IPS DF 6.9 (cell line): ENCODE measurements around the gene TTLL8.
A peak's percentile ranks its signal among the peaks of the same experiment; 100 is the strongest.
"Not testable (repeated sequence)": the region's sequence is repeated elsewhere in the genome, so short reads cannot be mapped to it uniquely, and the experiment has no call there.

Experiments used
- DNase-seq: peaks from one replicate; pipeline ENCODE4 v3.0.0-alpha.2; 2013; ENCODE audit warnings: low read depth, low spot score
- H3K27ac ChIP-seq: one replicate; pipeline ENCODE4 v1.5.1; 2013; ENCODE audit warnings: low read length, control low read depth
- H3K27me3 ChIP-seq: 2 replicates; pipeline ENCODE4 v1.6.1; 2013; ENCODE audit warnings: mild to moderate bottlenecking, low read length; ENCODE audit not compliant: control insufficient read depth, insufficient read depth
- H3K36me3 ChIP-seq: 2 replicates; pipeline ENCODE4 v1.6.1; 2013; ENCODE audit warnings: low read length; ENCODE audit not compliant: control insufficient read depth, insufficient read depth
- H3K4me1 ChIP-seq: 2 replicates; pipeline ENCODE4 v1.6.1; 2013; ENCODE audit warnings: low read length; ENCODE audit not compliant: control insufficient read depth, insufficient read depth
- H3K4me3 ChIP-seq: 2 replicates; pipeline ENCODE4 v1.5.1; 2013; ENCODE audit warnings: mild to moderate bottlenecking, low read length
- H3K9me3 ChIP-seq: 2 replicates; pipeline ENCODE4 v1.6.1; 2013; ENCODE audit warnings: low read length, inconsistent platforms; ENCODE audit not compliant: control insufficient read depth, insufficient read depth
- WGBS: extraction: QIAGEN DNeasy Blood & Tissue Kit; methylation state at CpG from one replicate; pipeline ENCODE4 v1.1.7; 2013; ENCODE audit warnings: mixed read lengths, missing lambda C conversion rate; ENCODE audit not compliant: insufficient read length, insufficient coverage; 5-methylcytosine and 5-hydroxymethylcytosine counted together

Gene TTLL8

DNA sequence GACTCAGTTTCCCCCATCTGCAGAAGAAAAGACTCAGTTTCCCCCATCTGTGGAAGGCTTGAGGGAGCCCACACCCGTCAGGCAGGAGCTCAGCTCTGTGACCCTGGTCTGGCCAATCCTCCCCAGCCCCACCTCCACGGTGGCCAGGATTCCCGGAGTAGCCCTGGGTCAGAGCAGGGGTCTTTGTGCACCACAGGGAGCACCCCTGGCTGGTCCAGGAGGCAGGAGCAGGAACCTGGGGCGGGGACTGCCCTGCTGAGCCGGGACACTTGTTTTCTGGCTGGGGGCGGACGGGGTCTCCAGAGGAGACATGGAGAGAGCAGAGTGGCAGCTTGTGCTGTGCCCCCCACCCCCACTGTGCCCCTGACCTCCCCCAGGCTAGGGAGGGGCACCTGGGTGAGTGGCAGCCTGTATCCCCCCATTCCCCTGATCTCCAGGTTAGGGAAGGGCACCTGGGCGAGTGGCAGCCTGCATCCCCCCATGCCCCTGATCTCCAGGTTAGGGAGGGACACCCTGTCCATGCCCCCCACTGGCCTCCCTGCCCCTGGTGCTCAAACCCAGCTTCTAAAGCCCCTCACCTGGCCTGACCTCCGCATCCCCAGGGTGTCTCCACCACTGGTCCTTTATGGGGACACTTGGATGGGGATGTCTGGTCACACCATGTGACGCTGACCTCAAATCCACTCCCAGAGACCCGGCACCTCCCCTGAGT lies 64.3 kb downstream of the TTLL8 start:
- no CpG with 5 or more reads among the region's 11 CpGs for WGBS
- no peaks in the 10 kb centered on the region; the same call in 1 of the 2 replicates for H3K4me1 ChIP-seq
- no peaks in the 10 kb centered on the region for H3K36me3 ChIP-seq
- H3K9me3 ChIP-seq, result no peaks in the 10 kb centered on the region
- no peak for DNase-seq
- H3K4me3 ChIP-seq, result no peak overlapping the region
- no peak overlapping the region for H3K27ac ChIP-seq
- no peaks in the 10 kb centered on the region for H3K27me3 ChIP-seq

DNA sequence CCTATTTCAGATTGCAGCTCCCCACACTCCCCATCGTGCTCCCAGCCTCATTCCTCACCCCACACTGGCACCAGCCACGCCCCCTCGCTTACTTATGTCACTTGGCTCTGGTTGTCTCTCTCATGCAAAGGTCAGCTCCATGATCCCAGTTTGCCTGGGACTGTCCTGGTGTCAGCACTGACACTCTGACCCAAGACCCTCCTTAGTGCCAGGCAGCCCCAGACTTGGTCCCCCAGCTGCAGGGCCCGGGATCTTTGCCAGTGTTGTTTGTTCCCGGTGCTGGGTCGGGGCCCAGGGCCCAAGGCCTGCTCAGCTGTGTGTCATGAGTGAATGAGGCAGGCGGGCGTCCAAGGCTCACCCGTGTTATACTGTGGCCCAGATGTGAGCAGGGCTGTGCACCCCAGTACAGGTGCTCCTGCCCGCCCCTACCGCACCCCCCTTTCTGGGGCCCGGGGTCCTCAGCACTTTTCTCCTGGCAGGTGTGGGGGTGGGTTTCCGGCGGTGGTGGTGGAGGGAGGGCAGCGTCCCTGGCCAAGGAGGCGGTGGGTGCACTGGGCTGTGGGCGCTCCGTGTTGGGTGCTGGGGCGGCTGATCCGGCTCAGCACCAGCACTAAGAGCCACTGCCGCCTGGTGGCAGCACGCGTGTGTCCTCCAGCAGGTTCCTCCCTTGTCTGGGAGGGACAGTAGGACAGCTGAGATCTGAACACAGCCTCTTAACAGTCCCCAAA lies 65.0 kb downstream of the TTLL8 start:
- Histone ChIP-seq H3K27ac (no peak overlapping the region), H3K27me3 (no peaks in the 10 kb centered on the region), H3K4me3 (no peak overlapping the region), H3K36me3 (no peaks in the 10 kb centered on the region), H3K9me3 (no peaks in the 10 kb centered on the region), H3K4me1 (no peaks in the 10 kb centered on the region)
- WGBS, result no CpG with 5 or more reads among the region's 23 CpGs
- no peak for DNase-seq

DNA sequence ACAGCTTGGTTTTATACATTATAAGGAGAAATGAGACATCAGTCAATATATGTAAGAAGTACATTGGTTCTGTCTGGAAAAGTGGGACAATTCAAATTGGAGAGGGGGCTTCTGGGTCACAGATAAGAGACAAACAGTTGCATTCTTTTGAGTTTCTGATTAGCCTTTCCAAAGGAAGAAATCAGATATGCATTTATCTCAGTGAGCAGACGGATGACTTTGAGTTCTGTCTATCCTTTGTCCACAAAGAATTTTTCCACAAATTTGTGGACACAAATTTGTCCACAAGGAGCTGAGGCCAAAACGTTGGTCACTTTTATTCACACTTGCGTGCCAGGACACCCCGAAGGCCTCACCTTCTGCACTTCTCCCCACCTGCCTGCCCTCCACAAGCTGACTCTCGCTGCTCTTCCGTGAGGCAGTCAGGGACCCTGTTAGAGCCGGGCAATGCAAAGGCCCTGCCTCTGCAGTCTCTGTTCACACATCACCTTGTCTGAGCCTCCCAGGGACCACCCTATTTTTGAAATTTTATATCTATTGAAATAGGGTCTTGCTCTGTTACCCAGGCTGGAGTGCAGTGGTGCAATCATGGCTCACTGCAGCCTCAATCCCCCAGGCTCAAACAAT lies 66.1 kb downstream of the TTLL8 start:
- Histone ChIP-seq H3K4me3 (no peak overlapping the region), H3K36me3 (no peaks in the 10 kb centered on the region), H3K4me1 (no peaks in the 10 kb centered on the region), H3K27ac (no peak overlapping the region), H3K9me3 (no peaks in the 10 kb centered on the region), H3K27me3 (no peaks in the 10 kb centered on the region)
- DNase-seq, result no peak
- WGBS, result no CpG with 5 or more reads among the region's 7 CpGs

DNA sequence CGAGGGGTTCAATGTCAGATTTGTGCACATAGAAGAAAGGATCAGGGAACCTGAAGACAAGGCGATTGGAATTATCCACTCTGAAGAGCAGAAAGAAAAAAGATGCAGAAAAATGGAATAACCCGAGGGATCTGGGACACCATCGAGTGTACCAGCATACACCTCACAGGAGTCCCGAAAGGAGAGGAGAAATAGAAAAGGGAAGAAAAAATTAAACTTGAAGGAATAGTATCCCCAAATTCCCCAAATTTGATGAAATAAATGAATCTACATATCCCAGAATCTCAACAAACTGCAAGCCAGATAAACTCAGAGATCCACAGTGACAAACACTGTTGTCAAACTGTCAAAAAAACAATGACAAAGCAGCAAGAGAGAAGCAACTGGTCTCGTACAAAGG lies 66.9 kb downstream of the TTLL8 start:
- no CpG with 5 or more reads among the region's 6 CpGs for WGBS
- Histone ChIP-seq H3K4me1 (no peaks in the 10 kb centered on the region), H3K4me3 (no peak overlapping the region), H3K27me3 (no peaks in the 10 kb centered on the region), H3K9me3 (no peaks in the 10 kb centered on the region), H3K36me3 (no peaks in the 10 kb centered on the region), H3K27ac (no peak overlapping the region)
- no peak for DNase-seq

DNA sequence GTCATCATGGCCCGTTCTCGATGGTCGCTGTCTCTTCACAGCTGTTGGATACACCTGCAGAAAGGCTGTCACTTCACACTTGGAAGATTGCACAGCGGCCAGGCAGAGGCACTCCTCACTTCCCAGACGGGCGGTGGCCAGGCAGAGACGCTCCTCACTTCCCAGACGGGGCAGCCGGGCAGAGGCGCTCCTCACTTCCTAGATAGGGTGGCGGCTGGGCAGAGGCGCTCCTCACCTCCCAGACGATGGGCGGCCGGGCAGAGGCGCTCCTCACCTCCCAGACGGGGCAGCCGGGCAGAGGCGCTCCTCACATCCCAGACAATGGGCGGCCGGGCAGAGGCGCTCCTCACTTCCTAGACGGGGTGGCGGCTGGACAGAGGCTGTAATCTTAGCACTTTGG lies 68.3 kb downstream of the TTLL8 start:
- H3K36me3 ChIP-seq, DNase-seq, H3K9me3 ChIP-seq, H3K4me3 ChIP-seq, H3K27ac ChIP-seq, H3K4me1 ChIP-seq, H3K27me3 ChIP-seq: not testable (repeated sequence)
- no CpG with 5 or more reads among the region's 24 CpGs for WGBS

DNA sequence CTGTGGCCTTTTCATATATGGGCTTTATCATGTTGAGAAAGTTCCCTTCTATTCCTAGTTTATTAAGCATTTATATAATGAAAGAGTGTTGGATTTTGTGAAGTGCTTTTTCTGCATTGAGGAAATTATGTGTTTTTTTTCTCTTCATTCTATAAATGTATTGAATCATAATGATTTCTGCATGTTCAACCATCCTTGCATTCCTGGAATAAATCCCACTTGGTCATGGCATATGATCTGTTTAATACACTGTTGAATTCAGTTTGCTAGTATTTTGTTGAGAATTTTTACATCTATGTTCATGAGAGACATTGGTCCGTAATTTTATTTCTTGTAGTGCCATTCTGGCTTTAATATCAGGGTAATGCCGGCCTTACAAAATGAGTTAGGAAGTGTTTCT lies 71.8 kb downstream of the TTLL8 start:
- no peak for DNase-seq
- Histone ChIP-seq H3K27me3 (peaks cover 3% of the 10 kb centered on the region; the same call in 1 of the 2 replicates), H3K9me3 (no peaks in the 10 kb centered on the region), H3K4me1 (no peaks in the 10 kb centered on the region; the same call in 1 of the 2 replicates), H3K27ac (no peak overlapping the region), H3K4me3 (no peak overlapping the region), H3K36me3 (no peaks in the 10 kb centered on the region)
- no CpG with 5 or more reads among the region's 2 CpGs for WGBS

DNA sequence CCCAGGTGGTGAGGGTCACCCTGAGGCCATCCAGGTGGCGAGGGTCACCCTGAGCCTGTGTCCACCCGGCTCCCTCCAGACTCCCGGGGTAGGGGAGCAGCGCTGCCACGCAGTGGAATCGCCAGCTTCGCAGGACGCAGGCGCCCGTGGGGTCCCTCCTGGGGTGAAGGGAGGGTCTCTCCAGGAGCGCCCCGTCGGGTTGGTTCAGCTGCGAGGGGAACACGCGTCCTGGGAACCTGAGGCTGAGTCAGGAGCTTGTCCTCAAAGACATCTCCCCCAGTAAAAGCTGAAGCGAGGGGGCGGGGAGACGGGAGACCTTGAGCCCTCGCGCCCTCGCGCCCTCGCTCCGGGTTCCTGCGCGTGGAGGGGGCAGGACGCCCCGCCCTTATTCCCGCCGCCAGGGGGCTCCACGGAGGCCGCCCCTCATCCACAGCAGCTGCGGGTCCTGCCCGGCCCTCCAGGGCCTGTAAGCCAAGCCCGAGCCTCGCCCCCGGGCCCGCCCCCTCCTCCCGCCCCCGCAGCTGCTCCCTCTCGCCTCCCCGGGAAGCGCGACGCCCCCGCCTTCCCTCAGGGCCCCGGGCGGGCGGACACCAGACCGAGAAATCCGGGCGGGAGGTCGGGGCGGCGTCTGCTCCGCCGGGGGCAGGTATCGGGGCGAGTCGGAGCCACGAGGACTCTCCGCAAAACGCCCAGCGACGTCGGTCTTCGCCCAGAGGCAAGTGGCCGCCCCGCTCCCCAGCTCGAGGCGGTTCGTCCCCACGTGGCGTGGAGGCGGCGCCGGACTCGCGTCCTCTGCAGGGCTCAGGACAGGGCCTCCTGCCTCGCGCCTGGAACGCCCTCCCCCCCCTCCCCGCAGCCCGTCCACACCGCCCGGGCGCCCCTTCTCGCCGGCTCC lies 74.7 kb downstream of the TTLL8 start:
- Histone ChIP-seq H3K9me3 (no peaks in the 10 kb centered on the region), H3K27me3 (peaks cover 3% of the 10 kb centered on the region; the same call in 1 of the 2 replicates), H3K36me3 (no peaks in the 10 kb centered on the region), H3K27ac (no peak overlapping the region), H3K4me3 (peak overlapping the region; percentile 16; the same call in 1 of the 2 replicates), H3K4me1 (no peaks in the 10 kb centered on the region; the same call in 1 of the 2 replicates)
- no CpG with 5 or more reads among the region's 90 CpGs for WGBS
- DNase-seq, result no peak

DNA sequence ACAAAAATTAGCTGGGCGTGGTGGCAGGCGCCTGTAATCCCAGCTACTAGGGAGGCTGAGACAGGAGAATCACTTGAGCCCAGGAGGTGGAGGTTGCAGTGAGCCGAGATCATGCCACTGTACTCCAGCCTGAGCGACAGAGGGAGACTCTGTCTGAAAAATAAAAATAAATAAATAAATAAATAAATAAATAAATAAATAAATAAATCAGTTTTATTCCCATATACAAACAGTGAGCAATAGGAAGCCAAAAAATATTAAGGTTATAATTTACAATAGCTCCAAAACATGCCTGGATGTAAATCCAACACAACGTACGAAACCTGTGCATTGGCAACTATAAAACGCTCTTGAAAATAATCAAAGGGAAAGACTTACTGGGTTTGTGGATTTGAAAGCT lies 76.3 kb downstream of the TTLL8 start:
- not testable (repeated sequence) for DNase-seq, H3K27me3 ChIP-seq, H3K4me1 ChIP-seq, H3K4me3 ChIP-seq, H3K9me3 ChIP-seq, H3K27ac ChIP-seq, H3K36me3 ChIP-seq
- WGBS, result no CpG with 5 or more reads among the region's 7 CpGs

DNA sequence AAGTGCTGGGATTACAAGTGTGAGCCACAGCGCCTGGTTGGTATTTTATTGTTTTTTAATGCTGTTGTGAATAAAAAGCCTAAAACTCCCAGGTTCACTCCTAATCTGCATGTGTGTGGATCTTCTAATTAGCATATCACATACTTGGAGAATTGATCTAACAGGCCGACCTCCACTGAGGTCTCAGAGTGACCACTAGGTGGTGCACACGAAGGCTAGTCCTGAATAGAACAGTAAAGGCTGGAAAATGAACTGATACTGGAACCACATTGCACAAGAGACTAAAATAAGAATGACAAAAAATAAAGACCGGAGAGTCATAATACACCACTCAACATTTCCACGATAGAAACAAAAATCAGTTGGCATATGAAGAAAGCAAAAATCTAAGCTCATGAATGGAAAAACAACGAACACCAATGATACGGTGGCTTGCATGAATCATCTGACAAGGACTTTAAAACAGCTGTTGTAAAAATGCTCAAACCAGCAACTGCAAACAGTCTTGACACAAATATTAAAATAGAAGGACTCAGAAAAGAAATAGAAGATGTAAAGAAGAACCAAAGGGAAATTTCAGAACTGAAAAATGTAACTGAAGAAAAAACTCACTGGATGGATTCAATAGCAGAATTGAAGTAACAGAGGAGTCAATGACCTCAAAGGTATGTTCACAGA lies 78.4 kb downstream of the TTLL8 start:
- WGBS, result no CpG with 5 or more reads among the region's 7 CpGs
- DNase-seq, result no peak
- Histone ChIP-seq H3K27me3 (peaks cover 3% of the 10 kb centered on the region; the same call in 1 of the 2 replicates), H3K36me3 (no peaks in the 10 kb centered on the region), H3K27ac (no peak overlapping the region), H3K9me3 (no peaks in the 10 kb centered on the region), H3K4me1 (peaks cover 3% of the 10 kb centered on the region; the same call in 1 of the 2 replicates), H3K4me3 (no peak overlapping the region)
